Sigmoid colon (tissue), 7 donors: ENCODE results near the gene WHRN. TPM values are rescaled to one million over a fixed set of nuclear protein-coding genes. Genes with fewer than 3 reads are reported as not detected.

Experiments used
- DNase-seq: peaks from one replicate; pipeline ENCODE4 v3.0.0-alpha.2; 2019
- H3K27ac ChIP-seq, 4 donors: fragments of 200-600 bp; sonication (generic); one replicate each; pipeline ENCODE4 v1.5.1; 2016 to 2019; ENCODE audit warnings: mild to moderate bottlenecking in 1 of 4
- H3K27me3 ChIP-seq, 3 donors: fragments of 200-600 bp; sonication (generic); one replicate each; pipeline ENCODE4 v1.5.1; 2019; ENCODE audit warnings: mild to moderate bottlenecking in 1 of 3
- H3K36me3 ChIP-seq, 4 donors: fragments of 200-600 bp; sonication (generic); one replicate each; pipeline ENCODE4 v1.5.1; 2016 to 2019
- H3K4me1 ChIP-seq, 4 donors: fragments of 200-600 bp; sonication (generic); one replicate each; pipeline ENCODE4 v1.5.1; 2017 to 2019
- H3K4me3 ChIP-seq, 4 donors: fragments of 200-600 bp; sonication (generic); one replicate each; pipeline ENCODE4 v1.5.1; 2017 to 2019; ENCODE audit warnings: mild to moderate bottlenecking in 2 of 4, moderate library complexity in 1 of 4
- H3K9me3 ChIP-seq, 4 donors: fragments of 200-600 bp in 3 of 4; sonication (generic) in 3 of 4; one replicate each; pipeline versions ENCODE4 v1.5.1 to v1.6.1; 2013 to 2019
- CTCF ChIP-seq, 4 experiments: fragments of 450-650 bp in 3 of 4; fragments of 200-600 bp in 1 of 4; IDR thresholded peaks; one replicate each; pipeline ENCODE4 v1.5.1; 2016 to 2019; ENCODE audit warnings: antibody characterized with exemption in 4 of 4, mild to moderate bottlenecking in 3 of 4, moderate library complexity in 2 of 4
- EP300 ChIP-seq, 4 donors: sonication (generic); formaldehyde crosslinking; IDR thresholded peaks; one replicate each; pipeline ENCODE4 v1.6.1; 2017; ENCODE audit warnings: antibody characterized with exemption in 4 of 4
- POLR2A ChIP-seq, 2 donors: fragments of 450-650 bp; IDR thresholded peaks; one replicate each; pipeline ENCODE4 v1.6.1; 2016; ENCODE audit warnings: antibody characterized with exemption in 2 of 2, mild to moderate bottlenecking in 2 of 2, moderate library complexity in 2 of 2
- POLR2AphosphoS5 ChIP-seq, 4 donors: sonication (generic); formaldehyde crosslinking; IDR thresholded peaks; one replicate each; pipeline ENCODE4 v1.6.1; 2017; ENCODE audit warnings: antibody characterized with exemption in 4 of 4
- WGBS, 2 donors: extraction: QIAGEN DNeasy Blood & Tissue Kit; methylation state at CpG; one replicate each; pipeline ENCODE4 v1.1.7; 2013; 5-methylcytosine and 5-hydroxymethylcytosine counted together
- intact Hi-C: fragments of 100-400 bp; cut with DNase I; formaldehyde crosslinking; loops from one replicate; pipeline ENCODE4 v1.15.1; 2023
- polyA plus RNA-seq, 3 donors: library from polyadenylated mRNA; stranded (reverse); fragments of 200-250 nt; gene quantifications; one replicate each; pipeline ENCODE4 v1.2.3, GENCODE V29; 2013
- total RNA-seq, 4 donors: library from RNA; depleted of rRNA; stranded (reverse); fragments of >200 nt; gene quantifications; one replicate each; pipeline ENCODE4 v1.1.0, GENCODE V29; 2016
- donor health status: healthy with polysubstance abuse.
- donor health status: Bipolar disorder and iron deficiency.
- donor health status: healthy.

Gene WHRN
- total and polyA plus RNA-seq, 7 donors = 0.60 to 7.8 (median 5.4) TPM

GRCh38 chr9:114494776-114495569 is 10.3 kb downstream of the WHRN start:
- Histone ChIP-seq H3K36me3 (no peaks in the 10 kb centered on the region), H3K4me1 (peaks cover 0 to 4% (median under 1%) of the 10 kb centered on the region in 4 donors), H3K27me3 (no peaks in the 10 kb centered on the region), H3K9me3 (no peaks in the 10 kb centered on the region), H3K27ac (no peak overlapping the region), H3K4me3 (no peak overlapping the region)
- DNase-seq = no peak
- intact Hi-C loops = no loop called here
- WGBS, 2 donors = 79 to 81% methylated on average over 12 of the region's 12 CpGs
- TF ChIP-seq POLR2A (IDR thresholded peaks at IDR 0.05) = no peak
- TF ChIP-seq POLR2AphosphoS5 (IDR thresholded peaks at IDR 0.05) = no peak

- no peaks in the 10 kb centered on the region for H3K36me3 ChIP-seq
- TF ChIP-seq EP300 (IDR thresholded peaks at IDR 0.05) (no peak), CTCF (IDR thresholded peaks at IDR 0.05) (no peak), POLR2A (IDR thresholded peaks at IDR 0.05) (no peak), POLR2AphosphoS5 (IDR thresholded peaks at IDR 0.05) (no peak)
- 50 to 77% methylated on average over 8 of the region's 8 CpGs for WGBS, 2 donors
- no peaks in the 10 kb centered on the region for H3K27me3 ChIP-seq
- H3K4me1 ChIP-seq = no peaks in the 10 kb centered on the region
- no peaks in the 10 kb centered on the region for H3K9me3 ChIP-seq
- intact Hi-C loops = no loop called here
- no peak overlapping the region for H3K27ac ChIP-seq
- H3K4me3 ChIP-seq = no peak overlapping the region
- DNase-seq = no peak
These were observed 11.6 kb downstream of the WHRN start for GRCh38 chr9:114493521-114494184.

GRCh38 chr9:114492991-114493390 is 12.3 kb downstream of the WHRN start:
- H3K27me3 ChIP-seq = no peaks in the 10 kb centered on the region
- WGBS, 2 donors = 93 to 96% methylated on average over 7 of the region's 7 CpGs
- intact Hi-C loops = no loop called here

GRCh38 chr9:114491430-114492003 is 13.8 kb downstream of the WHRN start:
- H3K4me1 ChIP-seq = peaks cover 0 to 8% (median 3%) of the 10 kb centered on the region in 4 donors
- no peak overlapping the region for H3K27ac ChIP-seq
- H3K4me3 ChIP-seq = no peak overlapping the region
- intact Hi-C loops = no loop called here
- no peaks in the 10 kb centered on the region for H3K9me3 ChIP-seq
- WGBS, 2 donors = 88 to 89% methylated on average over 17 of the region's 17 CpGs
- TF ChIP-seq EP300 (IDR thresholded peaks at IDR 0.05) (no peak), CTCF (IDR thresholded peaks at IDR 0.05) (no peak), POLR2A (IDR thresholded peaks at IDR 0.05) (no peak), POLR2AphosphoS5 (IDR thresholded peaks at IDR 0.05) (no peak)
- no peaks in the 10 kb centered on the region for H3K36me3 ChIP-seq
- no peak for DNase-seq
- no peaks in the 10 kb centered on the region for H3K27me3 ChIP-seq

More at GRCh38 chr9:114492991-114493390, 12.3 kb downstream of the WHRN start:
- peaks cover 0 to under 1% (median 0%) of the 10 kb centered on the region in 4 donors for H3K4me1 ChIP-seq
- H3K36me3 ChIP-seq = no peaks in the 10 kb centered on the region
- H3K4me3 ChIP-seq = no peak overlapping the region
- H3K27ac ChIP-seq = no peak overlapping the region
- no peaks in the 10 kb centered on the region for H3K9me3 ChIP-seq
- TF ChIP-seq EP300 (IDR thresholded peaks at IDR 0.05) (no peak), CTCF (IDR thresholded peaks at IDR 0.05) (no peak)
- no peak for DNase-seq

GRCh38 chr9:114489928-114490327 is 15.3 kb downstream of the WHRN start:
- Histone ChIP-seq H3K36me3 (no peaks in the 10 kb centered on the region), H3K9me3 (no peaks in the 10 kb centered on the region), H3K4me3 (no peak overlapping the region), H3K27ac (no peak overlapping the region), H3K4me1 (peaks cover 0 to 11% (median 4%) of the 10 kb centered on the region in 4 donors), H3K27me3 (no peaks in the 10 kb centered on the region)
- intact Hi-C loops = no loop called here
- DNase-seq = no peak
- 94 to 96% methylated on average over 12 of the region's 12 CpGs for WGBS, 2 donors
- TF ChIP-seq POLR2AphosphoS5 (IDR thresholded peaks at IDR 0.05) (no peak), EP300 (IDR thresholded peaks at IDR 0.05) (no peak), CTCF (IDR thresholded peaks at IDR 0.05) (no peak), POLR2A (IDR thresholded peaks at IDR 0.05) (no peak)
